H9 (cell line): ENCODE results near the gene DPYD. TPM values are rescaled to one million over a fixed set of nuclear protein-coding genes. Genes with fewer than 3 reads are reported as not detected.

Source experiments
- DNase-seq: peaks from one replicate; pipeline ENCODE4 v3.0.0-alpha.2; 2017
- H2AFZ ChIP-seq: one replicate; pipeline ENCODE4 v1.6.1; 2013; ENCODE audit warnings: mild to moderate bottlenecking, low read length, control low read depth, moderate library complexity
- H2AK5ac ChIP-seq: 2 replicates; pipeline ENCODE4 v1.6.1; 2013; ENCODE audit warnings: low read length, control low read depth, mixed read lengths; ENCODE audit not compliant: insufficient read length
- H2BK120ac ChIP-seq: one replicate; pipeline ENCODE4 v1.6.1; 2013; ENCODE audit warnings: low read depth, mild to moderate bottlenecking, low read length, control low read depth, inconsistent platforms; ENCODE audit not compliant: poor library complexity, severe bottlenecking
- H2BK12ac ChIP-seq: 2 replicates; pipeline ENCODE4 v1.6.1; 2013; ENCODE audit warnings: low read length, control low read depth, mixed read lengths, low read depth; ENCODE audit not compliant: insufficient read length
- H2BK15ac ChIP-seq: 2 replicates; pipeline ENCODE4 v1.6.1; 2013; ENCODE audit warnings: low read depth, low read length, control low read depth
- H2BK20ac ChIP-seq: one replicate; pipeline ENCODE4 v1.6.1; 2013; ENCODE audit warnings: low read depth, mild to moderate bottlenecking, low read length, control low read depth, inconsistent platforms; ENCODE audit not compliant: poor library complexity, severe bottlenecking
- H2BK5ac ChIP-seq: 2 replicates; pipeline ENCODE4 v1.6.1; 2013; ENCODE audit warnings: low read length, control low read depth, mixed read lengths; ENCODE audit not compliant: insufficient read length
- H3K14ac ChIP-seq: 2 replicates; pipeline ENCODE4 v1.6.1; 2013; ENCODE audit warnings: low read length, control low read depth; ENCODE audit not compliant: insufficient read depth
- H3K18ac ChIP-seq: 2 replicates; pipeline ENCODE4 v1.6.1; 2013; ENCODE audit warnings: low read depth, mild to moderate bottlenecking, mixed read lengths, low read length, control low read depth; ENCODE audit not compliant: insufficient read length
- H3K23ac ChIP-seq: 2 replicates; pipeline ENCODE4 v1.6.1; 2013; ENCODE audit warnings: low read length, control low read depth, mixed read lengths, low read depth; ENCODE audit not compliant: insufficient read length
- H3K23me2 ChIP-seq: 2 replicates; pipeline ENCODE4 v1.6.1; 2013; ENCODE audit warnings: low read depth, mild to moderate bottlenecking, mixed read lengths, low read length, control low read depth; ENCODE audit not compliant: insufficient read length, poor library complexity, severe bottlenecking
- H3K27ac ChIP-seq: 2 replicates; pipeline ENCODE4 v1.5.1; 2013; ENCODE audit warnings: low read length, control low read depth, mixed read lengths, low read depth; ENCODE audit not compliant: insufficient read length
- H3K27me3 ChIP-seq: 2 replicates; pipeline ENCODE4 v1.6.1; 2013; ENCODE audit warnings: low read length, control low read depth, inconsistent platforms; ENCODE audit not compliant: insufficient read depth
- H3K4ac ChIP-seq: 2 replicates; pipeline ENCODE4 v1.6.1; 2013; ENCODE audit warnings: low read depth, mild to moderate bottlenecking, control low read depth, inconsistent platforms, low read length, moderate library complexity
- H3K4me1 ChIP-seq: 2 replicates; pipeline ENCODE4 v1.6.1; 2013; ENCODE audit warnings: low read length, control low read depth, inconsistent platforms; ENCODE audit not compliant: insufficient read depth
- H3K4me2 ChIP-seq: 2 replicates; pipeline ENCODE4 v1.6.1; 2013; ENCODE audit warnings: low read length, control low read depth, mixed read lengths; ENCODE audit not compliant: insufficient read length, insufficient read depth
- H3K56ac ChIP-seq: 2 replicates; pipeline ENCODE4 v1.6.1; 2013; ENCODE audit warnings: low read depth, mild to moderate bottlenecking, mixed read lengths, low read length, control low read depth; ENCODE audit not compliant: insufficient read length
- H3K79me1 ChIP-seq: 2 replicates; pipeline ENCODE4 v1.6.1; 2013; ENCODE audit warnings: low read depth, mild to moderate bottlenecking, moderate library complexity, low read length, control low read depth, inconsistent platforms; ENCODE audit not compliant: insufficient read depth, poor library complexity, severe bottlenecking
- H3K79me2 ChIP-seq: 2 replicates; pipeline ENCODE4 v1.6.1; 2013; ENCODE audit warnings: low read length, control low read depth, inconsistent platforms; ENCODE audit not compliant: insufficient read depth
- H3K9ac ChIP-seq: 2 replicates; pipeline ENCODE4 v1.6.1; 2013; ENCODE audit warnings: low read length, control low read depth, mixed read lengths; ENCODE audit not compliant: insufficient read length; ENCODE audit errors: extremely low read depth
- H3K9me3 ChIP-seq: one replicate; pipeline ENCODE4 v1.6.1; 2013; ENCODE audit warnings: low read depth, low read length, inconsistent platforms; ENCODE audit not compliant: control insufficient read depth
- H3T11ph ChIP-seq: one replicate; pipeline ENCODE4 v1.6.1; 2013; ENCODE audit warnings: mild to moderate bottlenecking, low read length, control low read depth, inconsistent platforms
- H4K20me1 ChIP-seq: one replicate; pipeline ENCODE4 v1.6.1; 2013; ENCODE audit not compliant: control insufficient read depth, insufficient read length, insufficient read depth
- H4K5ac ChIP-seq: 2 replicates; pipeline ENCODE4 v1.6.1; 2013; ENCODE audit warnings: low read depth, mild to moderate bottlenecking, mixed read lengths, low read length, control low read depth; ENCODE audit not compliant: insufficient read length
- H4K8ac ChIP-seq: replicated peaks from 2 replicates; pipeline ENCODE4 v1.6.1; 2013; ENCODE audit warnings: low read length, control low read depth, mixed read lengths, low read depth; ENCODE audit not compliant: insufficient read length
- H4K91ac ChIP-seq: 2 replicates; pipeline ENCODE4 v1.6.1; 2013; ENCODE audit warnings: low read depth, mild to moderate bottlenecking, moderate library complexity, mixed read lengths, low read length, control low read depth; ENCODE audit not compliant: insufficient read length
- H3K27ac Mint-ChIP-seq, 3 experiments: 2 replicates in 2 of 3; 3 replicates in 1 of 3; pipeline ENCODE4 v1.8.0; 2020 to 2021; ENCODE audit warnings: mixed read lengths in 3 of 3, mild to moderate bottlenecking in 1 of 3, moderate library complexity in 1 of 3
- H3K27me3 Mint-ChIP-seq: 2 replicates; pipeline ENCODE4 v1.8.0; 2021; ENCODE audit warnings: low read depth, mild to moderate bottlenecking, moderate library complexity, mixed read lengths
- H3K36me3 Mint-ChIP-seq, 3 experiments: 2 replicates in 2 of 3; 3 replicates in 1 of 3; pipeline ENCODE4 v1.8.0; 2020 to 2021; ENCODE audit warnings: low read depth in 3 of 3, mixed read lengths in 3 of 3; ENCODE audit not compliant: insufficient read depth in 1 of 3
- H3K4me1 Mint-ChIP-seq, 2 experiments: 2 replicates each; pipeline ENCODE4 v1.8.0; 2020; ENCODE audit warnings: mixed read lengths in 2 of 2
- H3K4me3 Mint-ChIP-seq, 2 experiments: 2 replicates in 1 of 2; 3 replicates in 1 of 2; pipeline ENCODE4 v1.8.0; 2020 to 2021; ENCODE audit warnings: mild to moderate bottlenecking in 2 of 2, mixed read lengths in 2 of 2, moderate library complexity in 1 of 2
- H3K9me3 Mint-ChIP-seq, 2 experiments: 2 replicates in 1 of 2; 3 replicates in 1 of 2; pipeline ENCODE4 v1.8.0; 2020; ENCODE audit warnings: mild to moderate bottlenecking in 2 of 2, mixed read lengths in 2 of 2, moderate library complexity in 1 of 2
- CTCF ChIP-seq: fragments of 200-600 bp; sonication (generic); conservative IDR thresholded peaks from 3 replicates; pipeline ENCODE4 v1.8.0; 2021; ENCODE audit warnings: antibody characterized with exemption, mild to moderate bottlenecking
- total RNA-seq: library from RNA; stranded (reverse); gene quantifications from 2 replicates; pipeline ENCODE4 v1.2.1, GENCODE V29; 2021

DPYD gene
- total RNA-seq, 1 experiment from 2014 or later: 0.37 TPM

GRCh38 chr1:97562081-97562480 is 358.8 kb downstream of the DPYD start:
- H3K18ac ChIP-seq: no peak overlapping the region
- Mint-ChIP-seq H3K27ac (no peak overlapping the region), H3K36me3 (no peaks in the 10 kb centered on the region), H3K9me3 (peaks cover 0 to 2% of the 10 kb centered on the region in 2 experiments; a peak in 1 of 5 replicates), H3K27me3 (no peaks in the 10 kb centered on the region), H3K4me1 (peaks cover 5 to 7% of the 10 kb centered on the region in 2 experiments), H3K4me3 (no peak overlapping the region)
- no peaks in the 10 kb centered on the region for H3K27me3 ChIP-seq
- no peak overlapping the region for H3T11ph ChIP-seq
- H3K23ac ChIP-seq: no peak overlapping the region
- H3K27ac ChIP-seq: no peak overlapping the region
- H2BK5ac ChIP-seq: no peak overlapping the region
- no peaks in the 10 kb centered on the region for H3K79me1 ChIP-seq
- no peak for TF ChIP-seq CTCF
- no peaks in the 10 kb centered on the region for H4K20me1 ChIP-seq
- no peak overlapping the region for H2BK120ac ChIP-seq
- no peak overlapping the region for H2AFZ ChIP-seq
- H3K14ac ChIP-seq: no peak overlapping the region
- H2BK12ac ChIP-seq: no peak overlapping the region
- H4K8ac ChIP-seq: no peak overlapping the region
- H2AK5ac ChIP-seq: no peak overlapping the region
- H3K56ac ChIP-seq: no peak overlapping the region
- H3K4me1 ChIP-seq: no peaks in the 10 kb centered on the region
- no peak overlapping the region for H2BK20ac ChIP-seq
- no peak overlapping the region for H4K91ac ChIP-seq
- no peak overlapping the region for H3K9ac ChIP-seq
- H3K9me3 ChIP-seq: no peaks in the 10 kb centered on the region
- H2BK15ac ChIP-seq: no peak overlapping the region
- H4K5ac ChIP-seq: no peak overlapping the region
- H3K23me2 ChIP-seq: no peaks in the 10 kb centered on the region
- no peaks in the 10 kb centered on the region for H3K79me2 ChIP-seq
- no peak overlapping the region for H3K4ac ChIP-seq
- DNase-seq: no peak
- no peak overlapping the region for H3K4me2 ChIP-seq
